Heart left ventricle (tissue), 13 donors: ENCODE data around the gene NGEF.

Source experiments
- POLR2A ChIP-seq, 2 donors: fragments of 450-650 bp; IDR thresholded peaks; one replicate each; pipeline ENCODE4 v1.6.1; 2017; ENCODE audit warnings: antibody characterized with exemption in 2 of 2, mild to moderate bottlenecking in 2 of 2, moderate library complexity in 2 of 2
- TF ChIP-seq, protein P1 (sequence below), 12 donors: fragments of 200-600 bp; sonication (generic) in 4 of 12; IDR thresholded peaks; one replicate each; pipeline versions ENCODE4 v1.5.0 to v1.8.0; 2018 to 2022; ENCODE audit warnings: antibody characterized with exemption in 12 of 12, mild to moderate bottlenecking in 5 of 12
- donor health status: ischemic (EF 13 %, LVEDD 7.1; RV severe dilation, severe dysfunction).
- donor health status: DM: no; HTN: yes; CAD: no.
- donor health status: DM: no; HTN: no; CAD: no.
- donor health status: ischemic (EF 25% LVEDD 6.9; RV normal size, moderate dysfunction).
- donor health status: ischemic (EF 25% LVEDD 5.7; RV mildly dilated, moderate dysfunction).
- donor health status: ischemic (EF 35%, LVEDD 5.7; RV mildly dilated, moderate dysfunction).
- donor health status: nonischemic (EF 11% LVEDD 7.7; RV severe dilation, severe dysfunction).
- donor health status: DM: yes; HTN: yes; CAD: no.
- donor health status: PGD.
- donor health status: ischemic (EF 29% LVEDD 5.4; RV normal size, mild dysfunction).
- donor health status: nonischemic (EF 23%, LVEDD 6.1; RV moderate dilation, normal function).

DNA sequence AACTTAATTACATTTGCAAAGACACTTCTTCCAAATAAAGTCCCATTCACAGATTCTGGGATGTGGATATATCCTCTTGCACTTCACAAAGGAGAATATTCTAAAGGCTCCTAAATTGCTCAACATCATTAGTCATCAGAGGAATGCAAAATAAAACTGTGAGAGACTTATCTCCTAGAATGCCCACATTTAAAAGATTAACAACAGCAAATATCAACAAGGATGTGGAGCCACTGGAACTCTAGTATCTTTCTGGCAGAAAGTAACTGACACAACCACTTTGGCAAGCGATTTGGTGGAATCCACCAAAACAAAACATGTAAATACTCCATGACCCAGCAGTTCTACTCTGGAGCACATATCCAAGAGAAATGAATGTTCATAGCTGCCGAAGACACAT, 24.0 kb upstream of the NGEF start:
- TF ChIP-seq, protein P1, sequence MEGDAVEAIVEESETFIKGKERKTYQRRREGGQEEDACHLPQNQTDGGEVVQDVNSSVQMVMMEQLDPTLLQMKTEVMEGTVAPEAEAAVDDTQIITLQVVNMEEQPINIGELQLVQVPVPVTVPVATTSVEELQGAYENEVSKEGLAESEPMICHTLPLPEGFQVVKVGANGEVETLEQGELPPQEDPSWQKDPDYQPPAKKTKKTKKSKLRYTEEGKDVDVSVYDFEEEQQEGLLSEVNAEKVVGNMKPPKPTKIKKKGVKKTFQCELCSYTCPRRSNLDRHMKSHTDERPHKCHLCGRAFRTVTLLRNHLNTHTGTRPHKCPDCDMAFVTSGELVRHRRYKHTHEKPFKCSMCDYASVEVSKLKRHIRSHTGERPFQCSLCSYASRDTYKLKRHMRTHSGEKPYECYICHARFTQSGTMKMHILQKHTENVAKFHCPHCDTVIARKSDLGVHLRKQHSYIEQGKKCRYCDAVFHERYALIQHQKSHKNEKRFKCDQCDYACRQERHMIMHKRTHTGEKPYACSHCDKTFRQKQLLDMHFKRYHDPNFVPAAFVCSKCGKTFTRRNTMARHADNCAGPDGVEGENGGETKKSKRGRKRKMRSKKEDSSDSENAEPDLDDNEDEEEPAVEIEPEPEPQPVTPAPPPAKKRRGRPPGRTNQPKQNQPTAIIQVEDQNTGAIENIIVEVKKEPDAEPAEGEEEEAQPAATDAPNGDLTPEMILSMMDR (IDR thresholded peaks at IDR 0.05), result no peak
- no peak for TF ChIP-seq POLR2A (IDR thresholded peaks at IDR 0.05)
